Testis (tissue), 2 donors: Measurements from ENCODE around the gene TTC3.

ENCODE experiments used
- CTCF ChIP-seq, 3 experiments: fragments of 450-650 bp in 2 of 3; fragments of 200-600 bp in 1 of 3; sonication (generic) in 1 of 3; IDR thresholded peaks; one replicate each; pipeline ENCODE4 v1.5.1; 2016 to 2019; ENCODE audit warnings: antibody characterized with exemption in 3 of 3, mild to moderate bottlenecking in 2 of 3, moderate library complexity in 1 of 3
- POLR2A ChIP-seq: fragments of 450-650 bp; IDR thresholded peaks from one replicate; pipeline ENCODE4 v1.6.1; 2017; ENCODE audit warnings: antibody characterized with exemption, mild to moderate bottlenecking, moderate library complexity

GRCh38 chr21:37128076-37128475, 55.0 kb downstream of the TTC3 start:
- TF ChIP-seq CTCF (IDR thresholded peaks at IDR 0.05) (no peak), POLR2A (no peak)
